Cardiac muscle cell (in vitro differentiated cells and primary cell): ENCODE data around the gene KMT2C. TPM values are rescaled to one million over a fixed set of nuclear protein-coding genes. Genes with fewer than 3 reads are reported as not detected.

Source experiments
- DNase-seq, 2 donors: peaks; one replicate each; pipeline versions ENCODE4 v3.0.0 to v3.0.0-alpha.2; 2010 to 2017; ENCODE audit warnings: low read depth in 1 of 2, low spot score in 1 of 2
- H3K27ac ChIP-seq: fragments of 200-600 bp; sonication (generic); 2 replicates; pipeline ENCODE4 v1.5.1; 2016
- H3K27me3 ChIP-seq: fragments of 200-600 bp; sonication (generic); 2 replicates; pipeline ENCODE4 v1.6.0; 2016; ENCODE audit warnings: control low read depth
- H3K36me3 ChIP-seq: fragments of 200-600 bp; sonication (generic); 2 replicates; pipeline ENCODE4 v1.5.1; 2016; ENCODE audit warnings: control low read depth
- H3K4me1 ChIP-seq: fragments of 200-600 bp; sonication (generic); 2 replicates; pipeline ENCODE4 v1.8.1; 2017; ENCODE audit warnings: low read depth, mild to moderate bottlenecking, mixed run types
- H3K4me3 ChIP-seq: fragments of 200-600 bp; sonication (generic); 2 replicates; pipeline ENCODE4 v1.5.1; 2016; ENCODE audit warnings: mild to moderate bottlenecking
- H3K9me3 ChIP-seq: fragments of 200-600 bp; sonication (generic); 2 replicates; pipeline ENCODE4 v1.5.1; 2017; ENCODE audit warnings: low read depth, mild to moderate bottlenecking, control low read depth
- CTCF ChIP-seq: IDR thresholded peaks from 2 replicates; pipeline ENCODE4 v1.5.1; 2012; ENCODE audit warnings: low read depth, mild to moderate bottlenecking, low read length
- polyA plus RNA-seq: library from polyadenylated mRNA; unstranded; fragments of >200 nt; fragmentation: Nextera tagmentation; extraction: Ambion mirVana; gene quantifications from 2 replicates; pipeline ENCODE4 v1.2.1, GENCODE V29; 2016
- total RNA-seq: library from RNA; depleted of rRNA; stranded (reverse); fragments of >200 nt; gene quantifications from 2 replicates; pipeline ENCODE4 v1.2.3, GENCODE V29; 2016

The KMT2C gene
- total and polyA plus RNA-seq, 2 experiments from 2014 or later: 22.8 to 37.3 TPM

- no peak overlapping the region for H3K4me3 ChIP-seq
- H3K27ac ChIP-seq: no peak overlapping the region
- H3K4me1 ChIP-seq: no peaks in the 10 kb centered on the region
- peaks cover 56% of the 10 kb centered on the region for H3K36me3 ChIP-seq
- no peak for TF ChIP-seq CTCF
- no peaks in the 10 kb centered on the region for H3K9me3 ChIP-seq
- H3K27me3 ChIP-seq: no peaks in the 10 kb centered on the region
- DNase-seq: no peak
These were observed 259.0 kb downstream of the KMT2C start for GRCh38 chr7:152176797-152177196.

GRCh38 chr7:152173372-152174070 lies 262.3 kb downstream of the KMT2C start:
- Histone ChIP-seq H3K27me3 (no peaks in the 10 kb centered on the region), H3K4me3 (no peak overlapping the region), H3K4me1 (no peaks in the 10 kb centered on the region), H3K27ac (no peak overlapping the region), H3K9me3 (no peaks in the 10 kb centered on the region), H3K36me3 (peaks cover 55% of the 10 kb centered on the region)
- no peak for DNase-seq
- no peak for TF ChIP-seq CTCF

- peak in 1 of 2 donors; percentile 7 for DNase-seq
- peaks cover 61% of the 10 kb centered on the region for H3K36me3 ChIP-seq
- no peak for TF ChIP-seq CTCF
These were observed 273.5 kb downstream of the KMT2C start for GRCh38 chr7:152162287-152162686.

GRCh38 chr7:152161171-152161570 lies 274.6 kb downstream of the KMT2C start:
- DNase-seq: no peak
- Histone ChIP-seq H3K4me1 (no peaks in the 10 kb centered on the region), H3K4me3 (no peak overlapping the region), H3K27me3 (no peaks in the 10 kb centered on the region), H3K27ac (no peak overlapping the region), H3K36me3 (peaks cover 55% of the 10 kb centered on the region), H3K9me3 (no peaks in the 10 kb centered on the region)
- TF ChIP-seq CTCF: no peak

More at GRCh38 chr7:152162287-152162686, 273.5 kb downstream of the KMT2C start:
- H3K9me3 ChIP-seq: no peaks in the 10 kb centered on the region
- no peak overlapping the region for H3K27ac ChIP-seq
- no peak overlapping the region for H3K4me3 ChIP-seq
- H3K27me3 ChIP-seq: no peaks in the 10 kb centered on the region
- H3K4me1 ChIP-seq: no peaks in the 10 kb centered on the region

GRCh38 chr7:152158801-152159587 lies 276.8 kb downstream of the KMT2C start:
- H3K36me3 ChIP-seq: peaks cover 60% of the 10 kb centered on the region
- no peak overlapping the region for H3K4me3 ChIP-seq
- DNase-seq: peak in 1 of 2 donors; percentile 14
- no peak for TF ChIP-seq CTCF
- no peaks in the 10 kb centered on the region for H3K27me3 ChIP-seq
- H3K27ac ChIP-seq: peak overlapping the region; percentile 52
- no peaks in the 10 kb centered on the region for H3K9me3 ChIP-seq
- no peaks in the 10 kb centered on the region for H3K4me1 ChIP-seq
